Smooth muscle cell (in vitro differentiated cells): Measurements from ENCODE around the gene SLC7A6. TPM values are rescaled to one million over a fixed set of nuclear protein-coding genes. Genes with fewer than 3 reads are reported as not detected.

Experiments
- DNase-seq: peaks from one replicate; lab custom pipeline; 2025; ENCODE audit not compliant: unreplicated experiment; lab: John Stamatoyannopoulos, UW
- H2AFZ ChIP-seq: fragments of 200-600 bp; sonication (generic); 2 replicates; pipeline ENCODE4 v1.6.0; 2016; ENCODE audit warnings: antibody characterized with exemption, low read depth, mild to moderate bottlenecking
- H3F3A ChIP-seq: fragments of 200-600 bp; sonication (generic); 2 replicates; pipeline ENCODE4 v1.6.0; 2017; ENCODE audit warnings: antibody characterized with exemption, low read depth
- H3K27ac ChIP-seq: fragments of 200-600 bp; sonication (generic); 2 replicates; pipeline ENCODE4 v1.5.1; 2016; ENCODE audit warnings: low read depth, mild to moderate bottlenecking
- H3K27me3 ChIP-seq: fragments of 200-600 bp; sonication (generic); 2 replicates; pipeline ENCODE4 v1.6.1; 2016; ENCODE audit warnings: low read depth, mild to moderate bottlenecking
- H3K36me3 ChIP-seq: fragments of 200-600 bp; sonication (generic); 2 replicates; pipeline ENCODE4 v1.5.1; 2016; ENCODE audit warnings: low read depth
- H3K4me1 ChIP-seq: fragments of 200-600 bp; sonication (generic); 2 replicates; pipeline ENCODE4 v1.5.1; 2016; ENCODE audit warnings: low read depth
- H3K4me2 ChIP-seq: fragments of 200-600 bp; sonication (generic); 2 replicates; pipeline ENCODE4 v1.6.0; 2016; ENCODE audit warnings: mild to moderate bottlenecking
- H3K4me3 ChIP-seq: fragments of 200-600 bp; sonication (generic); 2 replicates; pipeline ENCODE4 v1.5.1; 2016; ENCODE audit warnings: mild to moderate bottlenecking
- H3K79me2 ChIP-seq: fragments of 200-600 bp; sonication (generic); 2 replicates; pipeline ENCODE4 v1.6.0; 2016; ENCODE audit warnings: low read depth, mild to moderate bottlenecking
- H3K9ac ChIP-seq: fragments of 200-600 bp; sonication (generic); 2 replicates; pipeline ENCODE4 v1.6.0; 2016; ENCODE audit warnings: low read depth
- H3K9me3 ChIP-seq: fragments of 200-600 bp; sonication (generic); replicated peaks from 2 replicates; pipeline ENCODE4 v1.5.1; 2016; ENCODE audit warnings: low read depth
- H4K20me1 ChIP-seq: fragments of 200-600 bp; sonication (generic); 2 replicates; pipeline ENCODE4 v1.6.0; 2016; ENCODE audit warnings: low read depth
- WGBS: methylation state at CpG from one replicate; pipeline ENCODE4 v1.1.7; 2016; ENCODE audit warnings: low lambda C conversion rate; 5-methylcytosine and 5-hydroxymethylcytosine counted together
- polyA plus RNA-seq: library from polyadenylated mRNA; unstranded; fragments of >200 nt; fragmentation: Nextera tagmentation; extraction: Ambion mirVana; gene quantifications from 2 replicates; pipeline ENCODE4 v1.2.1, GENCODE V29; 2016
- total RNA-seq: library from RNA; depleted of rRNA; stranded (reverse); fragments of >200 nt; gene quantifications from 2 replicates; pipeline ENCODE4 v1.2.3, GENCODE V29; 2014
- TF ChIP-seq, protein P1 (sequence below): fragments of 200-600 bp; sonication (generic); IDR thresholded peaks from 2 replicates; pipeline ENCODE4 v1.5.1; 2017; ENCODE audit warnings: borderline replicate concordance, mild to moderate bottlenecking, antibody characterized with exemption; ENCODE audit not compliant: insufficient read depth, poor library complexity, severe bottlenecking

Gene SLC7A6
- total and polyA plus RNA-seq, 2 experiments from 2014 or later, result 11.4 to 16.5 TPM

DNA sequence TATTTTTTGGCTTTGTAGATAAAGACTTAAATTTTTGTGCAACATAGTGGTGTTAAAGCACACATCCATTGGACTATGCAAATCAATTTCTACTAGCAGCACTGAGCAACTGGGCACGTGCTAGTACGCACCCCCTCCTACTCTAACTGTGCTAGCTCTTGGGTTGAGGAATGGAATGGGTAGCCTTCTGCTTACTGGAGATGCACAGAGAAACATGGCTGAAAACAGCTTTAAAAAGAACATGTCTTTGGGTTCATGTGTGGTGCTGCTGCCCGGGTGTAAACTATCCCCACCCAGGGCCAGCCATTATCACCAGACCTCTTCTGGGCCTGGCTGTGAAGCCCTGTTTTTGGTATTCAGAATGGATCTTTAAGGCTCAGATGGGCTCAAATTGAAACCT, 35.7 kb upstream of the SLC7A6 start:
- H3F3A ChIP-seq, result peaks cover 5% of the 10 kb centered on the region
- H4K20me1 ChIP-seq, result peaks cover 23% of the 10 kb centered on the region
- no peak for DNase-seq
- no peaks in the 10 kb centered on the region for H3K79me2 ChIP-seq
- no peak overlapping the region for H3K4me2 ChIP-seq
- no peak overlapping the region for H3K4me3 ChIP-seq
- TF ChIP-seq, protein P1, sequence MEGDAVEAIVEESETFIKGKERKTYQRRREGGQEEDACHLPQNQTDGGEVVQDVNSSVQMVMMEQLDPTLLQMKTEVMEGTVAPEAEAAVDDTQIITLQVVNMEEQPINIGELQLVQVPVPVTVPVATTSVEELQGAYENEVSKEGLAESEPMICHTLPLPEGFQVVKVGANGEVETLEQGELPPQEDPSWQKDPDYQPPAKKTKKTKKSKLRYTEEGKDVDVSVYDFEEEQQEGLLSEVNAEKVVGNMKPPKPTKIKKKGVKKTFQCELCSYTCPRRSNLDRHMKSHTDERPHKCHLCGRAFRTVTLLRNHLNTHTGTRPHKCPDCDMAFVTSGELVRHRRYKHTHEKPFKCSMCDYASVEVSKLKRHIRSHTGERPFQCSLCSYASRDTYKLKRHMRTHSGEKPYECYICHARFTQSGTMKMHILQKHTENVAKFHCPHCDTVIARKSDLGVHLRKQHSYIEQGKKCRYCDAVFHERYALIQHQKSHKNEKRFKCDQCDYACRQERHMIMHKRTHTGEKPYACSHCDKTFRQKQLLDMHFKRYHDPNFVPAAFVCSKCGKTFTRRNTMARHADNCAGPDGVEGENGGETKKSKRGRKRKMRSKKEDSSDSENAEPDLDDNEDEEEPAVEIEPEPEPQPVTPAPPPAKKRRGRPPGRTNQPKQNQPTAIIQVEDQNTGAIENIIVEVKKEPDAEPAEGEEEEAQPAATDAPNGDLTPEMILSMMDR, result no peak
- 94% methylated on average over 3 of the region's 3 CpGs for WGBS
- no peaks in the 10 kb centered on the region for H3K36me3 ChIP-seq
- H3K9ac ChIP-seq, result no peak overlapping the region
- H3K27ac ChIP-seq, result no peak overlapping the region
- no peaks in the 10 kb centered on the region for H3K9me3 ChIP-seq
- no peaks in the 10 kb centered on the region for H3K4me1 ChIP-seq
- H3K27me3 ChIP-seq, result no peaks in the 10 kb centered on the region
- H2AFZ ChIP-seq, result no peak overlapping the region

DNA sequence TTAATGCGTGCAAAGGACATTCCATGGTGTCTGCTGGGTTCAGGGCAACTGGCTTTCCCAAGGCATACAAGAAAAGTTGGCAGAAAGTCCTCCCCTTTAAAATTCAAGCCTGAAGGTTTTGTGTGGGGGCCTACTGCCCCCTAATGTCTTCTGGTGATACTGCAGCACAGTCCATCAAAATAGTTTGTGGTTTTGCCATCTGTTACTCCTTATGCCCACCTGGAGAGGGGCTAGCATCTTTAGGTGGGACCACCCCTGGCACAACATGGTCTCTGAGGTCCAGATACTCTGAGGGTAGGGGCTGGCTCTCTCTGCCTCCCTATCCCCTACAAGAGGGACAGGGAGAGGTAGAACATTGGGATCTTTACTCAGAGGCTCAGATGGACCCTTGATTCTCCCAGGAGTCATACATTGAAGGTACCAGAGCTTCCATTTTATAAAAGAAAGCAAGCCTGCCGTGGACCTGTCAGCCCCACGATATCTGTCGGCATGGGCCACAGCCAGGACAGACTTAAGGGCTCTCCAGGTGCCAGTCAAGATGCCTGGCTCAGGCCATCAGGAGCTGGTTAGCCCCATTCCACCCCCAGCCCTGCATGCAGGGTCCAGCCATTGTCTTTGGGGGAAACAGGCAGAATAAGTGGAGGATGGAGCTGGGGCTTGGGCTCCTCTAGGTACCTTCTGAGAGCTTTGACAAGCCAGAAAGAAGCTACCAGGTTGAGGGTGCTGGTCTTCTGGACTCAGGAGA, 34.7 kb upstream of the SLC7A6 start:
- Histone ChIP-seq H3K27ac (no peak overlapping the region), H3K9me3 (no peaks in the 10 kb centered on the region), H3K27me3 (no peaks in the 10 kb centered on the region), H3K36me3 (no peaks in the 10 kb centered on the region), H3K4me3 (no peak overlapping the region), H3F3A (peaks cover 5% of the 10 kb centered on the region), H4K20me1 (peaks cover 26% of the 10 kb centered on the region), H2AFZ (no peak overlapping the region), H3K79me2 (no peaks in the 10 kb centered on the region), H3K9ac (no peak overlapping the region), H3K4me2 (no peak overlapping the region), H3K4me1 (peaks cover under 1% of the 10 kb centered on the region)
- DNase-seq, result no peak
- TF ChIP-seq, protein P1, result peak; percentile 88
- WGBS, result 79% methylated on average over 4 of the region's 4 CpGs

DNA sequence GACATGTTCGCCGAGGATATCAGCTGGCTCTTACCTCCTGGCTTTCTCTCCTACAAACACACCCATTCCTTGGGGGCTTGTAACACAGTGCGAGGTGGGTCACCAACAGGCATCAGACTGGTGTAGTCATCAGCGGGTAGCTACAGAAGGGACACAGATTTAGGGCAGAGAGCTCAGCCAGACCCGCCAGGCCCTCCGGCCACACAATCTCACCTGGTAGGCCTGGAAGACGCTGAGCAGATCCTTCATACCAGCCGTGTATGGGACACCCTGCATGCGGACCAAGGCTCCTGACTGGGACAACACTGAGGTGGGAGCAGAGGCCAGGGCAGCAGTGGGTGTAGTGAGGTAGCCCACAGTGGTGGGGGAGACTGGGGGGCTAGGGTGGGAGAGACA, 34.2 kb upstream of the SLC7A6 start:
- H4K20me1 ChIP-seq, result peaks cover 26% of the 10 kb centered on the region
- TF ChIP-seq, protein P1, result no peak
- H3K36me3 ChIP-seq, result no peaks in the 10 kb centered on the region
- DNase-seq, result no peak
- H3K79me2 ChIP-seq, result no peaks in the 10 kb centered on the region
- peaks cover 3% of the 10 kb centered on the region for H3K27me3 ChIP-seq
- no peak overlapping the region for H3K9ac ChIP-seq
- H3K27ac ChIP-seq, result no peak overlapping the region
- H3K4me2 ChIP-seq, result no peak overlapping the region
- H3K4me3 ChIP-seq, result no peak overlapping the region
- peaks cover 6% of the 10 kb centered on the region for H3K4me1 ChIP-seq
- H3F3A ChIP-seq, result peaks cover 11% of the 10 kb centered on the region
- no peak overlapping the region for H2AFZ ChIP-seq
- 98% methylated on average over 9 of the region's 9 CpGs for WGBS
- H3K9me3 ChIP-seq, result no peaks in the 10 kb centered on the region

DNA sequence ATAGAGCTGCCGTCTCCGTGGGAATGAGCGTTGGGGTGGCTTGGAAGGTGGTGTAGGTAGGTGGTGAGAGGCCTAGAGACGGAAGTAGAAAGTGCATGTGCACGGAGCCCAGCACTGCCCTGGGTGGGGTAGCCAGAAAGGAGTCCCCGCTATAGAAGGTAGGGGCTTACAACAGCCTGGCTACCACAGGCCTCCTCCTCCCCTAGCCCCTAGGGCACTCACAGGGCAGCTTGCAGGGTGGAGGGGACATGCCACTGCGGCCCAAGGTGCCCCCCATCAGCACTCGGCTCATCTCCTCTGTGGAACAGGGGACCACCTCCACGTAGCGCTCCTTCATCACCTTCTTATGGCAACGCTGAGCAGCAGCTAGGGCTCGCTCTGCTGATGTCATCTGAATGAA, 33.4 kb upstream of the SLC7A6 start:
- DNase-seq, result no peak
- Histone ChIP-seq H3K4me2 (no peak overlapping the region), H3K9ac (no peak overlapping the region), H3K4me1 (peaks cover 11% of the 10 kb centered on the region), H3K4me3 (no peak overlapping the region), H3K27ac (no peak overlapping the region), H3K79me2 (no peaks in the 10 kb centered on the region), H3K9me3 (no peaks in the 10 kb centered on the region), H3K36me3 (no peaks in the 10 kb centered on the region), H2AFZ (no peak overlapping the region), H3K27me3 (peaks cover 11% of the 10 kb centered on the region), H3F3A (peaks cover 12% of the 10 kb centered on the region), H4K20me1 (peaks cover 26% of the 10 kb centered on the region)
- WGBS, result 97% methylated on average over 12 of the region's 12 CpGs
- TF ChIP-seq, protein P1, result no peak
